Measurements from ENCODE around the gene NTRK2.

- TF ChIP-seq ZBTB49 (tag by site-specific recombination; IDR thresholded peaks at IDR 0.05; ENCODE audit: low read depth), result no peak
- no peak for TF ChIP-seq ZNF830 (tag by site-specific recombination; IDR thresholded peaks at IDR 0.05; ENCODE audit: low read depth)
- no peak for TF ChIP-seq ZNF658 (tag by site-specific recombination; IDR thresholded peaks at IDR 0.05)
- no peak for TF ChIP-seq ZXDB (tag by site-specific recombination; IDR thresholded peaks at IDR 0.05)
- no peak for TF ChIP-seq ZNF660 (tag by site-specific recombination; IDR thresholded peaks at IDR 0.05)
- TF ChIP-seq CTCF (tag by site-specific recombination; IDR thresholded peaks at IDR 0.05), result no peak
These were observed 371.4 kb downstream of the NTRK2 start for GRCh38 chr9:85040821-85041465.

Measured in HEK293 (cell line).